NCI-H1436 treated with DMSO at 0.1 percent for 48 hours (cell line): ENCODE measurements around the gene MYH9.

Source experiments
- DNase-seq: peaks from one replicate; lab custom pipeline; 2025; lab: John Stamatoyannopoulos, UW

Gene MYH9

GRCh38 chr22:36349726-36350125 is 38.0 kb downstream of the MYH9 start:
- no peak for DNase-seq

DNA sequence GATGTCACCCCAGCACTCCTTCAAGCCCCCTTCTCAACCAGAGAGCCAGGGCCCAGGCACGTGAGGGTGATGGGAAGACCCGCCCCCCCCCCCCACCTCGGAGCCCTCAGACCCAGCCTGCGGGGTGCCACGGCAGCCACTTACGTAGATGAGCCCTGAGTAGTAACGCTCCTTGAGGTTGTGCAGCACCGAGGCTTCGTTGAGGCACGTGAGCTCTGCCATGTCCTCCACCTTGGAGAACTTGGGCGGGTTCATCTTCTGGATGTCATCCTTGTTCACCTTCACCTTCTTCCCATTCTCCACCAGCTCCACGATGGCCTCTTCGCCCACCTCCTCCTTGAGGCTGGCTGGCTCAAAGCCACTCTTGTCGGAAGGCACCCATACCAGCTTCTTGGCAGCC is 39.0 kb downstream of the MYH9 start:
- DNase-seq: no peak

GRCh38 chr22:36347094-36347493 is 40.7 kb downstream of the MYH9 start:
- DNase-seq: no peak

GRCh38 chr22:36344106-36344827 is 43.5 kb downstream of the MYH9 start:
- DNase-seq: no peak

GRCh38 chr22:36343720-36344105 is 44.1 kb downstream of the MYH9 start:
- no peak for DNase-seq

GRCh38 chr22:36343070-36343719 is 44.6 kb downstream of the MYH9 start:
- DNase-seq: no peak

- DNase-seq: no peak
These were observed 46.1 kb downstream of the MYH9 start for GRCh38 chr22:36341640-36342041.

DNA sequence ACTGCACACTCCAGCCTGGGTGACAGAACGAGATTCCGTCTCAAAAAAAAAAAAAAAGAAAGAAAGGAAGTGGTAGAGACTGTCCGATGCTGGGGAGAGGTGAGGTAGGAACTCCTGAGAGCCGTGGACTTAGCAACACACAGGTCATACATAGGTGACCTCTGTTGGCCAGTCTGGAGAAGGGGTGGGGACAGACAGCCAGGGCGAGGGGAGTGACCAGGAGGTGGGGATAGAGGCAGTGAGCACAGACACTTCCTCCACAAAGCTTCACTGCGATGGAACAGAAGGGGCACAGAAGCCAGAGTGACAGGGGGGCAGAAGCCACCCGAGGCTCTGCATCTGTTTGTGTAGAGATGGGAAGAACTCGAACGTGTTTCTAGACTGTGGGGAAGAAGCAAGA is 47.1 kb downstream of the MYH9 start:
- DNase-seq: no peak

- DNase-seq: no peak
These were observed 48.3 kb downstream of the MYH9 start for GRCh38 chr22:36339171-36340065.

DNA sequence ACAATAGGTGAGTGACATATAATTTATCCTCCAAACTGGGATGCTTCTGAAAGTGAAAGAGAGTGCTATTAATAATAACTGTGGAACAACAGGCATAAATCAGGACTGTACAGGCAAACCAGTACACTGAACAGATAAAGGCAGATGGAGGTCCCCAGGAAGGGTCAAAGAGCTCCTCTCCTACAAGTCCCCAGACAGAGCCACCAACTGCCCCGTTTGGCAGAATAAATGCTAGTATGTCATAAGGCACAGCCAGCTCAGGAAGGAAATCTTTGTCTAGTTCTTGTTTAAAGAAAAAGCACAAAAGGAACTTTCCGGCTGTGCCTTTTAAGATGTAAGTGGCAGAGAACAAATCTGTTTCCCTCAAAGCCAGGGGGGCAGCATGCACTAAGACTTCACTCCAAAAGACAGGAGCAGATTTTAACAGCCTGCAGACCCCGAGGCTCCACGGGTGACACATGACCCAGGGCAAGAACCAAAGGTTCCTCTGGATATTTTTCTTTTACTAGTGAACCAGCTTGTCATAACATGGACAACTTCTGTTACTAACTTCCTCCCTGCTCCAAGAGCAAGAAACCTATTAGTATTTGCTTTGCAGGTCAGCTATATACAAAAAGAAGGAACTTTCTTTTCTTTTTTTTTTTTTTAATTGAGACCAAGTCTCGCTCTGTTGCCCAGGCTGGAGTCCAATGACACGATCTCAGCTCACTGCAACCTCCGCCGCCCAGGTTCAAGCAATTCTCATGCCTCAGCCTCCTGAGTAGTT is 50.2 kb downstream of the MYH9 start:
- no peak for DNase-seq

GRCh38 chr22:36336246-36337182 is 51.3 kb downstream of the MYH9 start:
- no peak for DNase-seq

DNA sequence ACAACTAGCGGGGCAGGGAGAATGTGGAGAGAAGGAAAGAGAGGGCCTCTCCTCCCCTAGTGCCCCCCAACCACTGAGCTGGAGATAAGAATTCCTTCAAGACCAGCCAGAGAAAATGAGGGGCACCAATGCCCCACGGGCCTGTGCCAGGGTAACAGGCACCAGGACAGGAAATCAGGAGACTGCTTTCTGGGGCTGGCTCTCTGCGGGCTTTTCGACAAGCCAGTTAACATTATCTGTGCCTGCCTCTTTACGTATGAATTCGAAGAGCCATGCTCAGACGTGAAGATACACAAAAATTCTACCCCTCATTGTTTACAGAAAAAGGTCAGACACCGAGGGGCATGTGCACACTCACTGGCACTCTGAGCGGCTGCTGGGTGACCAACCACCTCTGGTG is 52.1 kb downstream of the MYH9 start:
- no peak for DNase-seq

DNA sequence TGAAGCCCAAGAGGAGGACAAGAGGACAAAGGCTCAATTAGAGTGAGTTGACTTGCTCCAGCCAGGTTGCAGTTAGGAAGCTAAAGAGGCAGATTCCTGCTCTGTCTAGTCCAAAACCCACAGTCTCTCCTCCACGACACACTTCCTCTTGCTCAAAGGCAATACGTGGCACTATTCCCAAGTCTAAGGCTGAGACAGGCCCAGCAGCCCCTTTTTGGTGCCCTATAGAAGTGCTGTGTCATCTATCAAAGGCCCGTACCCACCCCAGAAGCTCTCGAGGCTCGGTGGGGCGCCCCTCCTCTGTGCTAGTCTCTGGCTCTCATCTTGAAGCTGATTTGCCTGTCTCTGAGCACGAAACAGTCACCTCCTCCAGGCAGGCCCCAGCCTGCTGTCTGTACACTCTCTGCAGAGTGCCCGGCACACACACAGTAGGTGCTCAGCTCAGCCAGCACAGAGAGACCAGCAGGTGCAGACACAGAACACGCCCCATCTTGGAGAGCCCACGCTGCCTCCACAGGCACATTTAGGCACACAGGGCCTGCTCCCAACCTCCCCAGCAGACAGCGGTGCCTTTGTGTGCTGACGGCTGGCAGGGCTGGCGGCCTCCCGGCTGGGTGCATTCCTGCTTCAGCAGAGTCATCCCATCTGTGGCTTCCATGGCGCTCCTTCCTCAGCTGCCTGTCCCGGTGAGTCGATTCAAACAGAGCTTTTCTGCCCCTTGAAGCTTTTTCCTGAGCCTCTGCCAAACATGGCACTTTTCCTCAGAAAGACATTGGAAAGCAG is 52.8 kb downstream of the MYH9 start:
- no peak for DNase-seq

- no peak for DNase-seq
These were observed 53.5 kb downstream of the MYH9 start for GRCh38 chr22:36334081-36334820.

GRCh38 chr22:36333644-36334043 is 54.1 kb downstream of the MYH9 start:
- no peak for DNase-seq

- DNase-seq: no peak
These were observed 55.0 kb downstream of the MYH9 start for GRCh38 chr22:36332623-36333332.

- no peak for DNase-seq
These were observed 55.7 kb downstream of the MYH9 start for GRCh38 chr22:36331912-36332622.

DNA sequence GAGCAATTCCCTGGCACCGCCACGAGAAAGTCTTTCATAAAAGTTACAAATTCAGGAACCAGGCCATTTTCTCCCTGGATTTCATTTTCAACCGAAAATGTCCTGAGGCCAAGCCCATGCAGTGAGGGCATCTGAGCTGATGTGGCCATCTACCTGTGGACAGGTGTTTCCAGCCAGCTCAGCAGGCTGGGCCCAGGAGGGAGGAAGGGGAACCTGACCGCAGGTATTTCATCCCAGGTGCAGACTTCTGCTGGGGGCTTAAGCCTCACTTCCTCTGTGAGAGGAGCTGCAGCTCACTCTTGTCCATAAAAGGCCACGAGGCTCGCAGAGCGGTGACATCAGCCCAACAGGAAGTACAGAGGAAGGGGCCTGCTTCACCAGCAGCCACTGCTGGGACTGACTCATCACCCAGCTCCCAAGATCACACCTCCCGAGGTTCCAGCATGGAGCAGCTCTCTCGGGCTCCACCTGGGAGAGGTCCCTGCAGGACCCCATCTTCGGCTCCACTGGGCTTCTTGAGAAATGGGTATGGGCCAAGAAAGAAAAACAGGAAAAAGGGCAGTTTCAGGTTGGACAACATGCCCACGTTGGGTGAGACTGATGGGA is 56.4 kb downstream of the MYH9 start:
- no peak for DNase-seq
